HL-60 (cell line): ENCODE data around the gene RPH3AL.

ENCODE experiments used
- CTCF ChIP-seq: IDR thresholded peaks from one replicate; pipeline ENCODE4 v1.5.1; 2011; ENCODE audit warnings: low read length, control low read depth, inconsistent platforms; ENCODE audit not compliant: insufficient read depth
- REST ChIP-seq: IDR thresholded peaks from 2 replicates; pipeline ENCODE4 v1.6.1; 2012; ENCODE audit warnings: low read depth; ENCODE audit not compliant: insufficient replicate concordance

DNA sequence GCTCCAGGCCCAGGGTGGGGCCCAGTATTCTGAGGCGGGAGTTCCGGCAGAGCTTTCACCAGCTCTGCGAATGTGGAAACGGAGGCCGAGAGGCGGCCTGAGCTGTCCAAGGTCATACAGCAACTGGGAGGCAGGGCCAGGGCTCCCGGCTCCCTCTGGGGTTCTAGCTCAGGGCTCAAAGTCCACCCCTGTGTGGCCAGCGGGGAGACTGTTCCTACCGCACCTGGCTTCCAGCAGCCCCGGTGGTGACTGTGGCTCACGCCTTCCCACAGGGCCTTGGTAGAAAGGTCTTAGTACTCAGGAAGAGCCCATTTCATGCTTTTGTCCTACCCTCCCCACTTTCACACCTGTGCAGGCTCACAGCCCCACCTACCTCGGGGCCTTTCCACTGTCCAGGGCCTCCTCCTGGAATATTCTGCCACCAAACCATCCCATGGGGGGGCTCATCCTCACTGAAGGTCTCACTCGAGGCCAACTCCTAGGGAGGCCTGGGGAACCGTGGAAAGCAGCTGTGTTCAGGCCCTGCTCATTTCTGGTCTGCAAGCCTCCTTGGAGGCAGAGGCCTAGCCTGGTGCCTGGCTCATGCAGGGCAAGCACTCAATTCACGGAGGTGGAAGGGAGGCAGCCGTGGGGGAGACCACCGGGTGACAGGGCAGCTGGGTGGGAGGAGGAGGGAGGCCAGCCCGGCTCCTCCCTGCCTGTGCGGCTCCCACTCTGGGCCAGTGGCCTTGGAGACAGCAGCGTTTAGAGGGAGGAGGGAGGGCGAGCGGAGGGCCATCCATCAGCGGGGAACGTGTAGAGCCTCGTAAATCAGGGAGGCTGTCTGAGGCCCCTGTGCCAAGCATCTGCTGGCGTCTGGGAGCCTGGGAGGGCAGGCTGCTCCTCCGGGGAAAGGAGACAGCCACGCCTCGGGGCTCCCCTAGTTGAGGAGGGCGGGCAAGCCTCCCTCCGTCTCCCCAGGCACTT, 158.5 kb downstream of the RPH3AL start:
- no peak for TF ChIP-seq CTCF
- no peak for TF ChIP-seq REST
